CD8-positive, alpha-beta memory T cell (primary cell): ENCODE measurements around the gene EID2B. TPM values are rescaled to one million over a fixed set of nuclear protein-coding genes. Genes with fewer than 3 reads are reported as not detected.
A peak's percentile ranks its signal among the peaks of the same experiment; 100 is the strongest.

Experiments used
- CTCF ChIA-PET: fragments of 350-600 bp; sonication (Branson Sonifier 250); formaldehyde crosslinking; loops from one replicate; lab custom pipeline; 2021; ENCODE audit warnings: antibody characterized with exemption; lab: Charles Lee
- POLR2A ChIA-PET: fragments of 350-600 bp; sonication (Branson Sonifier 250); formaldehyde crosslinking; loops from one replicate; lab custom pipeline; 2021; ENCODE audit warnings: antibody characterized with exemption; lab: Charles Lee
- DNase-seq, 5 donors: peaks; one replicate each; pipeline versions ENCODE4 v3.0.0 to v3.0.0-alpha.2; 2020 to 2022; ENCODE audit warnings: mixed read lengths in 1 of 5
- H3K27ac ChIP-seq: one replicate; pipeline ENCODE4 v1.7.0; 2013; ENCODE audit warnings: low read depth, mild to moderate bottlenecking, low read length, moderate library complexity
- H3K27me3 ChIP-seq: 2 replicates; pipeline ENCODE4 v1.7.0; 2013; ENCODE audit warnings: low read length, mild to moderate bottlenecking; ENCODE audit not compliant: insufficient read depth, poor library complexity, severe bottlenecking
- H3K36me3 ChIP-seq: 2 replicates; pipeline ENCODE4 v1.7.0; 2013; ENCODE audit warnings: mild to moderate bottlenecking, low read length, moderate library complexity; ENCODE audit not compliant: insufficient read depth
- H3K4me1 ChIP-seq: 2 replicates; pipeline ENCODE4 v1.7.0; 2013; ENCODE audit warnings: mild to moderate bottlenecking, low read length, moderate library complexity; ENCODE audit not compliant: insufficient read depth
- H3K4me3 ChIP-seq: 2 replicates; pipeline ENCODE4 v1.7.0; 2013; ENCODE audit warnings: mild to moderate bottlenecking, low read length
- H3K9me3 ChIP-seq: 2 replicates; pipeline ENCODE4 v1.7.0; 2013; ENCODE audit warnings: mild to moderate bottlenecking, low read length
- H3K27ac Mint-ChIP-seq, 8 donors: one replicate each; pipeline ENCODE4 v1.8.0; 2020 to 2021; ENCODE audit warnings: mixed read lengths in 8 of 8, mild to moderate bottlenecking in 6 of 8, inconsistent platforms in 3 of 8, moderate library complexity in 3 of 8
- H3K27me3 Mint-ChIP-seq, 2 donors: one replicate each; pipeline ENCODE4 v1.8.0; 2020 to 2021; ENCODE audit warnings: mixed read lengths in 2 of 2, mild to moderate bottlenecking in 1 of 2, moderate library complexity in 1 of 2
- H3K36me3 Mint-ChIP-seq, 3 donors: one replicate each; pipeline ENCODE4 v1.8.0; 2020 to 2021; ENCODE audit warnings: mixed read lengths in 3 of 3, inconsistent platforms in 1 of 3, mild to moderate bottlenecking in 1 of 3
- H3K4me1 Mint-ChIP-seq, 3 donors: one replicate each; pipeline ENCODE4 v1.8.0; 2020 to 2021; ENCODE audit warnings: mixed read lengths in 3 of 3, inconsistent platforms in 1 of 3, mild to moderate bottlenecking in 1 of 3
- H3K4me3 Mint-ChIP-seq, 7 donors: one replicate each; pipeline ENCODE4 v1.8.0; 2020 to 2021; ENCODE audit warnings: mixed read lengths in 7 of 7, mild to moderate bottlenecking in 6 of 7, moderate library complexity in 4 of 7, inconsistent platforms in 2 of 7
- H3K9me3 Mint-ChIP-seq, 5 donors: one replicate each; pipeline ENCODE4 v1.8.0; 2020 to 2022; ENCODE audit warnings: mixed read lengths in 5 of 5, mild to moderate bottlenecking in 3 of 5, moderate library complexity in 2 of 5, inconsistent platforms in 1 of 5
- polyA plus RNA-seq: library from polyadenylated mRNA; unstranded; fragments of 300-500 nt; fragmentation: Illumina TruSeq; gene quantifications from one replicate; pipeline ENCODE4 v1.2.3, GENCODE V29; 2021
- total RNA-seq, 2 experiments: library from RNA; stranded (reverse); gene quantifications; one replicate each; pipeline ENCODE4 v1.2.3, GENCODE V29; 2021

Gene EID2B
- total and polyA plus RNA-seq, 3 experiments from 2014 or later: 3.4 to 8.5 (median 3.7) TPM

GRCh38 chr19:39531834-39532232 is 819 bp downstream of the EID2B start:
- Mint-ChIP-seq H3K27me3 (peaks cover 0 to 2% of the 10 kb centered on the region in 2 donors), H3K27ac (peak overlapping the region; percentile 78 to 95 (median 87)), H3K9me3 (no peaks in the 10 kb centered on the region), H3K4me3 (peak overlapping the region; percentile 89 to 100 (median 93)), H3K4me1 (peaks cover 22 to 39% (median 36%) of the 10 kb centered on the region in 3 donors), H3K36me3 (peaks cover 0 to 11% (median 0%) of the 10 kb centered on the region in 3 donors)
- POLR2A ChIA-PET: interaction anchor here (0.7 to 1.6 kb wide), 4 partner anchors 86 to 141 kb away, joined by 3 to 9 read pairs (median 3); partner anchors contain the start of genes MED29, PAF1, RPS16 and SUPT5H
- CTCF ChIA-PET: interaction anchor here (0.8 to 3.2 kb wide), 8 partner anchors 19 to 422 kb away, joined by 3 to 22 read pairs (median 9); partner anchors contain the start of genes DLL3 and RPS16
- Histone ChIP-seq H3K27ac (peak overlapping the region; percentile 73), H3K4me1 (peaks cover 14% of the 10 kb centered on the region), H3K9me3 (no peaks in the 10 kb centered on the region), H3K4me3 (peak overlapping the region; percentile 95), H3K36me3 (no peaks in the 10 kb centered on the region), H3K27me3 (no peaks in the 10 kb centered on the region)
- no peak for DNase-seq

GRCh38 chr19:39525205-39525604 is 7.4 kb downstream of the EID2B start:
- H3K4me1 Mint-ChIP-seq: peaks cover 6 to 8% (median 6%) of the 10 kb centered on the region in 3 donors
- H3K36me3 Mint-ChIP-seq: peaks cover 0 to 5% (median 0%) of the 10 kb centered on the region in 3 donors
- CTCF ChIA-PET: interaction anchor here (1.1 to 1.3 kb wide), 2 partner anchors 9 to 403 kb away, joined by 3 read pairs; no protein-coding TSS in a partner anchor
- Histone ChIP-seq H3K9me3 (no peaks in the 10 kb centered on the region), H3K27me3 (no peaks in the 10 kb centered on the region), H3K4me1 (no peaks in the 10 kb centered on the region), H3K36me3 (no peaks in the 10 kb centered on the region), H3K4me3 (no peak overlapping the region), H3K27ac (no peak overlapping the region)
- no peak for DNase-seq
- H3K9me3 Mint-ChIP-seq: no peaks in the 10 kb centered on the region
- H3K4me3 Mint-ChIP-seq: no peak overlapping the region
- POLR2A ChIA-PET: no interaction called here
- H3K27ac Mint-ChIP-seq: peak overlapping the region in 1 of 8 donors; percentile 33
- H3K27me3 Mint-ChIP-seq: no peaks in the 10 kb centered on the region

DNA sequence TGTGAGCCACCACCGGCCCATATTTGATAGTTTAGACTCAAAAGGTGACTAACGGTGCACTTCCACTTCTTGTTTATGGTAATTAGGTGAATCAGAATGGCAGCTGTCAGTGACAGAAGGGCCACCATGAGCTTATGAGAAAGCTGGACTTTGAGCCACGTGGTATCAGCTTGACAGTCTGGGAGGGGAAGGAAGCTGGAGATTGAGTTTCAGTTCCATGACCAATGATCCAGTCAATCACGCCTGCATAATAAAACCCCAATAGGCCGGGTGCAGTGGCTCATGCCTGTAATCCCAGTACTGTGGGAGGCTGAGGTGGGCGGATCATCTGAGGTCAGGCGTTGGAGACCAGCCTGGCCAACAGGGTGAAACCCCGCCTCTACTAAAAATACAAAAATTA is 8.2 kb downstream of the EID2B start:
- Histone ChIP-seq H3K27me3 (no peaks in the 10 kb centered on the region), H3K27ac (no peak overlapping the region), H3K36me3 (no peaks in the 10 kb centered on the region), H3K4me1 (no peaks in the 10 kb centered on the region), H3K4me3 (no peak overlapping the region), H3K9me3 (no peaks in the 10 kb centered on the region)
- peaks cover 0 to 5% (median 0%) of the 10 kb centered on the region in 3 donors for H3K36me3 Mint-ChIP-seq
- CTCF ChIA-PET: interaction anchor here (1.1 to 1.3 kb wide), 2 partner anchors 10 to 402 kb away, joined by 3 read pairs; no protein-coding TSS in a partner anchor
- no peak overlapping the region for H3K27ac Mint-ChIP-seq
- no peaks in the 10 kb centered on the region for H3K27me3 Mint-ChIP-seq
- H3K4me1 Mint-ChIP-seq: peaks cover 6% of the 10 kb centered on the region in 3 donors
- no peaks in the 10 kb centered on the region for H3K9me3 Mint-ChIP-seq
- H3K4me3 Mint-ChIP-seq: no peak overlapping the region
- POLR2A ChIA-PET: interaction anchor here (0.6 kb wide), 1 partner anchor 79 kb away, joined by 5 read pairs; the partner anchor contains the start of gene SUPT5H
- DNase-seq: no peak

DNA sequence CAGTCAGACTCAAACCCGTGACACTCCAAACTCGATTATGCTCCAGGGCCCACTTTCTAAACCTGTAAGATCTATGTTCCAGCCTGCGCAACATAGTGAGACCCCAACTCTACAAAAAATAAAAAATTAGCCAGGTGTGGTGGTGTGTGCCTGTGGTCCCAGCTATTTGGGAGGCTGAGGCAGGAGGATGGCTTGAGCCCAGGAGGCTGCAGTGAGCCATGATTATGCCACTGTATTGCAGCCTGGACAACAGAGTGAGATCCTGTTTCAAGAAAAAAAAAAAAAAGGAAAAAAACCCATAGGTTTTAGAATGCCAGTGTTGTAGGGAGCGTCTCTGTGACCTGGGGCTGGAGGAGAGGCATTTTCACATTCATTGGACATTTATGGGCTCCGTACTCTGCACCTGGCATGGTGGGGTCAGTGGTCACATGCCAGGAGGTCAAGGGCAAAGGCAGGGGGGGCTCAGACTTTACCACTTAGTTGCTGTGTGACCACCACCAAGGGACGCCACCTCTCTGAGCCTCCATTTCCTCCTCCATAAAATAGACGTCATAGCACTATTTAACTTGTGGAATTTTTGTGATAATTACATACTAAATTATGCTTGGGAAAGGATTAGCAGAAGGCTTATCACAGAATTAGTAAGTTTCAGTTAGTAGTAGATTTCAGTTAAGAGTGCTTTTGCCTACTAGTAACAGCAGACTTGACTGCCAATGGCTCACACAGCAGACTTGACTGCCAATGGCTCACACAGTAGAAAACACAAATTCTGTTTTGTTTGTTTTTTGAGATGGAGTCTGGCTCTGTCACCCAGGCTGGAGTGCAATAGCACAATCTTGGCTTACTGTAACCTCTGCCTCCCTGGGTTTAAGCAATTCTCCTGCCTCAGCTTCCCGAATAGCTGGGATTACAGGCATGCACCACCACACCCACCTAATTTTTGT is 11.8 kb downstream of the EID2B start:
- Mint-ChIP-seq H3K9me3 (no peaks in the 10 kb centered on the region), H3K4me3 (no peak overlapping the region), H3K27ac (peak overlapping the region in 1 of 8 donors; percentile 47), H3K36me3 (peaks cover 0 to 4% (median 0%) of the 10 kb centered on the region in 3 donors), H3K27me3 (peaks cover 24 to 25% of the 10 kb centered on the region in 2 donors), H3K4me1 (peaks cover 5 to 7% (median 7%) of the 10 kb centered on the region in 3 donors)
- H3K4me3 ChIP-seq: no peak overlapping the region
- ChIA-PET POLR2A (no interaction called here), CTCF (interaction anchor here (0.9 kb wide), 1 partner anchor 21 kb away, joined by 3 read pairs; no protein-coding TSS in a partner anchor)
- peak overlapping the region; percentile 38 for H3K27ac ChIP-seq
- DNase-seq: no peak
- peaks cover 13% of the 10 kb centered on the region for H3K27me3 ChIP-seq
- H3K4me1 ChIP-seq: peaks cover 5% of the 10 kb centered on the region
- no peaks in the 10 kb centered on the region for H3K9me3 ChIP-seq
- H3K36me3 ChIP-seq: no peaks in the 10 kb centered on the region

DNA sequence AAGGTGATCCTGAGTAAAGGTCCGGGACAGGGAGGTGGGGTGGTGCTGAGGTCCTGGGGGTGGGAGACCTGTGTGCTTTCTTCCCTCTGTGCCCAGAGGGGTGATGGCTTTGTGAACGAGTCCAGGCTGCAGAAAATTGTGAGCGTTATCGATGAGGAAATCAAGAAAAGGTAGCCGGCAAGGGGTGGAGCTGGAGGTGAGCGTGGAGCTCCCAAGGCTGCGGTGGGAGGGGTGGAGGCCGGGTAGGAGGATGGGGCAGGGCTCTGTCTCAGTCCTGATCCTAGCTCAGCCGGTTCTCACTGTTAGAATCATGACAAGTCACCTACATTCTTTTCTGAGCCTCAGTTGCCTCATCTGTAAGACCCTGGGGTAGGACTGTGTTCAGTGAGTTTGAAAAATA is 13.7 kb downstream of the EID2B start:
- no peaks in the 10 kb centered on the region for H3K9me3 Mint-ChIP-seq
- Histone ChIP-seq H3K4me3 (no peak overlapping the region), H3K4me1 (peaks cover 18% of the 10 kb centered on the region), H3K36me3 (no peaks in the 10 kb centered on the region), H3K9me3 (no peaks in the 10 kb centered on the region), H3K27me3 (peaks cover 31% of the 10 kb centered on the region), H3K27ac (no peak overlapping the region)
- no peak for DNase-seq
- ChIA-PET CTCF (interaction anchor here (1.1 kb wide), 1 partner anchor 12 kb away, joined by 4 read pairs; no protein-coding TSS in a partner anchor), POLR2A (no interaction called here)
- peaks cover 8 to 24% (median 12%) of the 10 kb centered on the region in 3 donors for H3K4me1 Mint-ChIP-seq
- no peak overlapping the region for H3K4me3 Mint-ChIP-seq
- peaks cover 40% of the 10 kb centered on the region in 2 donors for H3K27me3 Mint-ChIP-seq
- peak overlapping the region in 1 of 8 donors; percentile 33 for H3K27ac Mint-ChIP-seq
- H3K36me3 Mint-ChIP-seq: peaks cover 0 to 4% (median 0%) of the 10 kb centered on the region in 3 donors

DNA sequence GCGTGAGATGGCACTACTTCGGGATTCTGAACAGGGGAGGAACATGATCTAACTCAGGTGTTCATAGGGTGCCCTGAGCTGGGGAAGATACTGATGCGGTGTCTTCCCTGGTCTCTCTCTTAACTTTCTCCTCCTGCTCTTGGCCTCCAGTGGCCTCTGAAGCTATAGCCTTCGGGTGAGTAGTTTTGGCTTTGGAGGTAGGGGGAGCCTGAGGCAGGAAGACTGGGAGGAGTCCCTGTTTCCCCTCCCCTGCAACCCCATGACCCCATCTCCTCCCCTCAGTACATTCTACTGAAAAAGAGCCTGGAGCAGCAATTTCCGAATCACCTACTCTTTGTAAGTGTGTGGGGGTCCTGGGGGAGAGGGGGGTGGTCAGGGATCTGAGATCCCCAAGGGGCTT is 14.2 kb downstream of the EID2B start:
- no peaks in the 10 kb centered on the region for H3K9me3 Mint-ChIP-seq
- no peak overlapping the region for H3K4me3 ChIP-seq
- peaks cover 35% of the 10 kb centered on the region for H3K27me3 ChIP-seq
- H3K36me3 Mint-ChIP-seq: peaks cover 0 to 4% (median 0%) of the 10 kb centered on the region in 3 donors
- H3K4me1 ChIP-seq: peaks cover 18% of the 10 kb centered on the region
- H3K27ac Mint-ChIP-seq: peak overlapping the region in 2 of 8 donors; percentile 33 to 58
- no peaks in the 10 kb centered on the region for H3K36me3 ChIP-seq
- DNase-seq: no peak
- CTCF ChIA-PET: interaction anchor here (1.2 kb wide), 1 partner anchor 15 kb away, joined by 5 read pairs; no protein-coding TSS in a partner anchor
- POLR2A ChIA-PET: no interaction called here
- peaks cover 45% of the 10 kb centered on the region in 2 donors for H3K27me3 Mint-ChIP-seq
- H3K4me1 Mint-ChIP-seq: peaks cover 8 to 25% (median 12%) of the 10 kb centered on the region in 3 donors
- H3K4me3 Mint-ChIP-seq: no peak overlapping the region
- no peak overlapping the region for H3K27ac ChIP-seq
- H3K9me3 ChIP-seq: no peaks in the 10 kb centered on the region

- H3K4me1 Mint-ChIP-seq: peaks cover 8 to 25% (median 12%) of the 10 kb centered on the region in 3 donors
- POLR2A ChIA-PET: no interaction called here
- peaks cover 18% of the 10 kb centered on the region for H3K4me1 ChIP-seq
- H3K4me3 ChIP-seq: no peak overlapping the region
- peaks cover 41% of the 10 kb centered on the region for H3K27me3 ChIP-seq
- H3K9me3 ChIP-seq: no peaks in the 10 kb centered on the region
- peaks cover 0 to 4% (median 0%) of the 10 kb centered on the region in 3 donors for H3K36me3 Mint-ChIP-seq
- CTCF ChIA-PET: interaction anchor here (1.2 kb wide), 1 partner anchor 16 kb away, joined by 5 read pairs; no protein-coding TSS in a partner anchor
- peaks cover 51 to 52% of the 10 kb centered on the region in 2 donors for H3K27me3 Mint-ChIP-seq
- H3K27ac Mint-ChIP-seq: no peak overlapping the region
- no peak overlapping the region for H3K27ac ChIP-seq
- no peaks in the 10 kb centered on the region for H3K36me3 ChIP-seq
- no peak for DNase-seq
- no peak overlapping the region for H3K4me3 Mint-ChIP-seq
- no peaks in the 10 kb centered on the region for H3K9me3 Mint-ChIP-seq
Measured at GRCh38 chr19:39517432-39517831, 15.2 kb downstream of the EID2B start.
